LNCaP clone FGC (cell line): ENCODE data around the gene PYGO1.
A peak's percentile ranks its signal among the peaks of the same experiment; 100 is the strongest.
"Not testable (repeated sequence)": the region's sequence is repeated elsewhere in the genome, so short reads cannot be mapped to it uniquely, and the experiment has no call there.

Experiments used
- DNase-seq: peaks from one replicate; pipeline ENCODE4 v3.0.0-alpha.2; 2011; ENCODE audit warnings: low read depth
- H3K4me3 ChIP-seq: 2 replicates; pipeline ENCODE4 v1.5.1; 2011; ENCODE audit warnings: mild to moderate bottlenecking, low read depth, low read length, control low read depth
- CTCF ChIP-seq: IDR thresholded peaks from 2 replicates; pipeline ENCODE4 v1.5.1; 2012; ENCODE audit warnings: mild to moderate bottlenecking; ENCODE audit not compliant: control insufficient read depth, insufficient read depth; ENCODE audit errors: extremely low read depth

Gene PYGO1

GRCh38 chr15:55513152-55513551 lies 75.0 kb downstream of the PYGO1 start:
- no peak overlapping the region for H3K4me3 ChIP-seq
- TF ChIP-seq CTCF: no peak
- DNase-seq: no peak

- no peak for TF ChIP-seq CTCF
- no peak overlapping the region for H3K4me3 ChIP-seq
- DNase-seq: no peak
Measured at GRCh38 chr15:55507567-55507966, 80.6 kb downstream of the PYGO1 start.

- DNase-seq, H3K4me3 ChIP-seq: not testable (repeated sequence)
Measured at GRCh38 chr15:55505407-55505806, 82.7 kb downstream of the PYGO1 start.

DNA sequence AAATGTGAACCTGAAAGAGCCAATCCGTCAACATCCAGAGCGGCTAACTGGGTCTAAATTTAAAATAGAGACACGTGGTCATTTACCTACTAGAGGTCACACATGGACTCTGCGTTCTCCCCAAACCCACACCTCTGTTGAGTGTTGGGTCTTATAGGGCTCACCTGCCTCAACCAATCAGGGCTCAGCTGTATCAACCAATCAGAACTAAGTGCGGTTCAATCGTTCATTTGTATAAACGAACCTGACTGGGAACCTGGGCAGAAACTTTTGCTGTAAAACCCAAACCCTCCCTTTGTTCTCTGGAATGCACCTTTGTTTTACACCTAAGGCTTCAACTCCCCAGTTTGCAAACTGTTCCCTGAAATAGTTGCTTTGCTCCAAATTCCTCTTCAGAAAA lies 89.0 kb downstream of the PYGO1 start:
- TF ChIP-seq CTCF: no peak
- DNase-seq: no peak
- H3K4me3 ChIP-seq: no peak overlapping the region; the same call in 1 of the 2 replicates

GRCh38 chr15:55498109-55498938 lies 89.8 kb downstream of the PYGO1 start:
- DNase-seq: peak; percentile 74
- H3K4me3 ChIP-seq: peak overlapping the region; percentile 82

DNA sequence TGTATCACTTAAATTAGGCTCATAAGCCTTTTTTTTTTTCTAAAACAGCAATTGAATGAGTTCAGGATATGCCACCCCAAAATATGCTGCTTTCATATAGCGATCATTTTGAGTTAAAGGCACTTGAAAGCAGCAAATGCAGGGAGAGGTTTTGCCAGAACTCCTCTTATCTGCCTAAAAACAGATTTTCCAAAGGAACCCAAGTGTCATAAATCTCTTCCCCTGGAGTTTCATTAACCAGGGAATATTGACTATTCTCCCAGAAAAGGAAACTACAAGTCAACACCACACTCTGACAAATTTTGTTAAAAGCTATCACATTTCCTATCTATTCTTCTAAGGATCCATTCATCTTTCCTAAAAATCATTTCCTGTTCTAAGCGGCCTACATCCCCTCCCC lies 91.4 kb downstream of the PYGO1 start:
- TF ChIP-seq CTCF: no peak
- DNase-seq: no peak
- no peak overlapping the region for H3K4me3 ChIP-seq

DNA sequence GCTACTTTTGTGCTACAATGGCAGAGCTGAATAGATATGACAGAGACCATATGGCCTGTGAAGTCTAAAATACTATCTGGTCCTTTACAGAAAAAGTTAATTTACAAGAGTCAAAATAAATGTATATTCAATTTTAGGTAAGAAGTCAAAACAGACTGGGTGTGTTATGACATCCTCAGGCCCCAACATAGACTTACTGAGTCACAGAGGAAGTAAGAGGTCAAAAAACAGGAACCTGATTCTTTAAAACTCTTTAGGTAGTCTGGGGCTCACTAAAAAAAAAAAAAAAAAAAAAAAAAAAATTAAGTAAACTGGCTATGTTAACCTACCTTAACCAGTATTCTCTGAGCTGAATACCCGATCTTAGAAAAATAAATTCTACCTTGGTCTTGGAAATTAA lies 93.2 kb downstream of the PYGO1 start:
- H3K4me3 ChIP-seq: no peak overlapping the region
- TF ChIP-seq CTCF: no peak
- DNase-seq: no peak

- not testable (repeated sequence) for H3K4me3 ChIP-seq, DNase-seq
Measured at GRCh38 chr15:55488952-55489600, 99.1 kb downstream of the PYGO1 start.
